WTC11 (cell line): ENCODE results near the gene ARHGAP4. TPM values are rescaled to one million over a fixed set of nuclear protein-coding genes. Genes with fewer than 3 reads are reported as not detected.

Source experiments
- ATAC-seq: fragments of 200-7000 bp; cut with Tn5 transposase; 2 replicates; pipeline ENCODE4 v1.10.0; 2021; ENCODE audit warnings: mild to moderate bottlenecking, moderate library complexity
- CTCF ChIA-PET: fragments of 300-600 bp; sonication (Branson Sonifier 250); formaldehyde crosslinking; loops from one replicate; lab custom pipeline; 2021; ENCODE audit warnings: antibody characterized with exemption; lab: Charles Lee
- POLR2A ChIA-PET: fragments of 350-600 bp; sonication (Branson Sonifier 250); formaldehyde crosslinking; loops from one replicate; lab custom pipeline; 2021; ENCODE audit warnings: antibody characterized with exemption; lab: Charles Lee
- DNase-seq: peaks from one replicate; pipeline ENCODE4 v3.0.0; 2021; ENCODE audit warnings: low spot score
- H3K27ac Mint-ChIP-seq: 2 replicates; pipeline ENCODE4 v1.8.0; 2021; ENCODE audit warnings: mixed read lengths
- H3K27me3 Mint-ChIP-seq: 2 replicates; pipeline ENCODE4 v1.8.0; 2021; ENCODE audit warnings: low read depth, mild to moderate bottlenecking, moderate library complexity, mixed read lengths
- H3K36me3 Mint-ChIP-seq: 2 replicates; pipeline ENCODE4 v1.8.0; 2021; ENCODE audit warnings: mixed read lengths
- H3K4me1 Mint-ChIP-seq: 2 replicates; pipeline ENCODE4 v1.8.0; 2022; ENCODE audit warnings: mixed read lengths
- H3K4me3 Mint-ChIP-seq: 2 replicates; pipeline ENCODE4 v1.8.0; 2021; ENCODE audit warnings: mild to moderate bottlenecking, moderate library complexity, mixed read lengths
- H3K9me3 Mint-ChIP-seq: 2 replicates; pipeline ENCODE4 v1.8.0; 2021; ENCODE audit warnings: mixed read lengths
- AFF4 ChIP-seq: sonication (generic); formaldehyde crosslinking; IDR thresholded peaks from 2 replicates; pipeline ENCODE4 v1.8.1; 2023; ENCODE audit warnings: mild to moderate bottlenecking, missing genetic modification reagents, borderline replicate concordance
- FOXP1 ChIP-seq: sonication (generic); formaldehyde crosslinking; IDR thresholded peaks from 2 replicates; pipeline ENCODE4 v1.8.0; 2022; ENCODE audit warnings: missing genetic modification reagents, mild to moderate bottlenecking, moderate library complexity, borderline replicate concordance
- GABPB1 ChIP-seq: sonication (generic); formaldehyde crosslinking; IDR thresholded peaks from 2 replicates; pipeline ENCODE4 v1.8.1; 2023; ENCODE audit warnings: mild to moderate bottlenecking, missing genetic modification reagents
- JAZF1 ChIP-seq: fragments of 250-450 bp; sonication (Bioruptor Pico); IDR thresholded peaks from 2 replicates; pipeline ENCODE4 v1.9.0; 2021; ENCODE audit warnings: moderate library complexity, mild to moderate bottlenecking, inconsistent platforms
- KAT7 ChIP-seq: sonication (generic); formaldehyde crosslinking; IDR thresholded peaks from 2 replicates; pipeline ENCODE4 v1.8.1; 2023; ENCODE audit warnings: missing genetic modification reagents, mild to moderate bottlenecking, borderline replicate concordance
- NFATC4 ChIP-seq: fragments of 250-450 bp; sonication (Bioruptor Pico); IDR thresholded peaks from 2 replicates; pipeline ENCODE4 v1.9.0; 2021; ENCODE audit warnings: mild to moderate bottlenecking
- NR1H2 ChIP-seq: sonication (generic); formaldehyde crosslinking; IDR thresholded peaks from 2 replicates; pipeline ENCODE4 v1.9.0; 2021; ENCODE audit warnings: mild to moderate bottlenecking, moderate library complexity, missing genetic modification reagents
- NR2C2 ChIP-seq: sonication (generic); formaldehyde crosslinking; IDR thresholded peaks from 2 replicates; pipeline ENCODE4 v1.8.0; 2022; ENCODE audit warnings: mild to moderate bottlenecking, missing genetic modification reagents
- RORB ChIP-seq: fragments of 250-450 bp; sonication (Bioruptor Pico); IDR thresholded peaks from 2 replicates; pipeline ENCODE4 v1.9.0; 2021; ENCODE audit warnings: mild to moderate bottlenecking
- SMAD4 ChIP-seq: sonication (generic); formaldehyde crosslinking; IDR thresholded peaks from 2 replicates; pipeline ENCODE4 v1.8.0; 2022; ENCODE audit warnings: mild to moderate bottlenecking, missing genetic modification reagents
- ZMAT4 ChIP-seq: fragments of 250-450 bp; sonication (Bioruptor Pico); IDR thresholded peaks from 2 replicates; pipeline ENCODE4 v1.9.0; 2021; ENCODE audit warnings: mild to moderate bottlenecking
- ZNF317 ChIP-seq: sonication (generic); formaldehyde crosslinking; IDR thresholded peaks from 2 replicates; pipeline ENCODE4 v1.8.1; 2023; ENCODE audit warnings: low read depth, mild to moderate bottlenecking, moderate library complexity, missing genetic modification reagents, borderline replicate concordance
- total RNA-seq: library from RNA; stranded (reverse); gene quantifications from 3 replicates; pipeline ENCODE4 v1.2.3, GENCODE V29; 2021
- TF ChIP-seq, protein P1 (sequence below): sonication (generic); formaldehyde crosslinking; conservative IDR thresholded peaks from 2 replicates; pipeline ENCODE4 v1.8.1; 2023; ENCODE audit warnings: mild to moderate bottlenecking, low read depth, missing genetic modification reagents, moderate library complexity
- TF ChIP-seq, protein P2 (sequence below): sonication (generic); formaldehyde crosslinking; IDR thresholded peaks from 2 replicates; pipeline ENCODE4 v1.8.1; 2023; ENCODE audit warnings: mild to moderate bottlenecking, missing genetic modification reagents, moderate library complexity
- TF ChIP-seq, protein P3 (sequence below): fragments of 250-450 bp; sonication (Bioruptor Pico); IDR thresholded peaks from 2 replicates; pipeline ENCODE4 v2.1.2; 2022; ENCODE audit warnings: mild to moderate bottlenecking, moderate library complexity
- TF ChIP-seq, protein P4 (sequence below): fragments of 200-600 bp; IDR thresholded peaks from 2 replicates; pipeline ENCODE4 v1.8.0; 2022; ENCODE audit warnings: antibody characterized with exemption

ARHGAP4 gene
- total RNA-seq, 1 experiment from 2014 or later = 52.1 TPM

DNA sequence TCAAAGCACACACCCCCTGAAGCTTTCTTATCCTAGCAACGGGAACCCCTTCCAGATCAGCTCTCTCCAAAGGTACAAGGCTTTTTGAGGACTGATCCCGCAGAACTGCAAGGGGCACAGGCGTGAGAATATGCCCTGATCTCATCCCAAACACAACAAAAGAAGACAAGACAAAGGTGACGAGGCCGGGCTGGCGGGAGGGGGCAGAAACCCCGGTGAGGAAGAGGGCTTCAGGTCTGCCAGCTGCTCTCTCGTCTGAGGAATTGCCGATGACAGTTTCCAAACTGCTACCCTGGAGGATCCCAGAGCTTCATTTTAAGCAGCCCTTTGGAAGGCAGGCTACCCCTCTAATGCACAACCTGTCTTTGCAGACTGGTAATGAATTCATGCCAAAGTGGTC lies 42.2 kb upstream of the ARHGAP4 start (continued):
- TF ChIP-seq, protein P1, sequence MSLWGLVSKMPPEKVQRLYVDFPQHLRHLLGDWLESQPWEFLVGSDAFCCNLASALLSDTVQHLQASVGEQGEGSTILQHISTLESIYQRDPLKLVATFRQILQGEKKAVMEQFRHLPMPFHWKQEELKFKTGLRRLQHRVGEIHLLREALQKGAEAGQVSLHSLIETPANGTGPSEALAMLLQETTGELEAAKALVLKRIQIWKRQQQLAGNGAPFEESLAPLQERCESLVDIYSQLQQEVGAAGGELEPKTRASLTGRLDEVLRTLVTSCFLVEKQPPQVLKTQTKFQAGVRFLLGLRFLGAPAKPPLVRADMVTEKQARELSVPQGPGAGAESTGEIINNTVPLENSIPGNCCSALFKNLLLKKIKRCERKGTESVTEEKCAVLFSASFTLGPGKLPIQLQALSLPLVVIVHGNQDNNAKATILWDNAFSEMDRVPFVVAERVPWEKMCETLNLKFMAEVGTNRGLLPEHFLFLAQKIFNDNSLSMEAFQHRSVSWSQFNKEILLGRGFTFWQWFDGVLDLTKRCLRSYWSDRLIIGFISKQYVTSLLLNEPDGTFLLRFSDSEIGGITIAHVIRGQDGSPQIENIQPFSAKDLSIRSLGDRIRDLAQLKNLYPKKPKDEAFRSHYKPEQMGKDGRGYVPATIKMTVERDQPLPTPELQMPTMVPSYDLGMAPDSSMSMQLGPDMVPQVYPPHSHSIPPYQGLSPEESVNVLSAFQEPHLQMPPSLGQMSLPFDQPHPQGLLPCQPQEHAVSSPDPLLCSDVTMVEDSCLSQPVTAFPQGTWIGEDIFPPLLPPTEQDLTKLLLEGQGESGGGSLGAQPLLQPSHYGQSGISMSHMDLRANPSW (CRISPR knock-in tag) = no peak
- TF ChIP-seq AFF4 (CRISPR knock-in tag) (no peak), ZNF317 (CRISPR knock-in tag) (no peak), FOXP1 (CRISPR knock-in tag) (no peak)
- TF ChIP-seq, protein P2, sequence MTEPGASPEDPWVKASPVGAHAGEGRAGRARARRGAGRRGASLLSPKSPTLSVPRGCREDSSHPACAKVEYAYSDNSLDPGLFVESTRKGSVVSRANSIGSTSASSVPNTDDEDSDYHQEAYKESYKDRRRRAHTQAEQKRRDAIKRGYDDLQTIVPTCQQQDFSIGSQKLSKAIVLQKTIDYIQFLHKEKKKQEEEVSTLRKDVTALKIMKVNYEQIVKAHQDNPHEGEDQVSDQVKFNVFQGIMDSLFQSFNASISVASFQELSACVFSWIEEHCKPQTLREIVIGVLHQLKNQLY (CRISPR knock-in tag) = no peak
- TF ChIP-seq, all 79 proteins: peak for 0

DNA sequence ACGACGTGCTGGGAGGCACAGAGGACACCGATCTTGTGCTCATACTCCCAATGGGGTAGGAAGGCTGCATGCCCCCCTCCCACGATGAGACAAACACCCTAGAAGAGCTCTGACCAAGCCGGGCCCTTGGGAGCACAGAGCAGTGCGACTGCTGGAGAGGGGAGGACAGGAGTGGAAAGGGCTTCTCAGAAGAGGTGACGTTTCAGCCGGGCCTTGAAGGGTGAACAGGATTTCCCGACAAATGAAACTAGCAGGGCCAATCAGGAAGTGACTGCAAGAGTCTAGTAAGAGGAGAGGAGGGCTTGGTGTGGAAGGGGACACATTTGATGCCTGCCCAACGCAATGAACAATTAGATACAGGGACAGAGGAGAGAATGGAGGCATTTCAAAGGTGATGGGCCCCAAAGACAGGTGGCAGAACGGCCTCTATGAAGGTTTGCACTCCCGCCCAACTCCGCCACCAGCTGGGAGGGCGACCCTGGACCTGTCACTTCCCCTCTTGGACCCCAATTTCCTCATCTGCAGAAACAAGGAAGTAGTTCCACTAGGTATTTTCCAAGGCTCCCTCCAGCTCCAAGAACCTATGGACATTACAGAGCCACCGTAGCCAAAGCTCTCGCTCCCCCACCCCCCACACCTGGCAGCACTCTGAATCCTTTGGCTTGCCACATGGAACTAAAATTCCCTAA lies 41.6 kb upstream of the ARHGAP4 start:
- POLR2A ChIA-PET = no interaction called here
- CTCF ChIA-PET = interaction anchor here (1.1 to 3.7 kb wide), 3 partner anchors 20 to 46 kb away, joined by 3 to 13 read pairs (median 12); no protein-coding TSS in a partner anchor
- no peak for TF ChIP-seq KAT7 (CRISPR knock-in tag)
- no peak for TF ChIP-seq NR2C2 (CRISPR knock-in tag)
- TF ChIP-seq GABPB1 (CRISPR knock-in tag) = no peak
- TF ChIP-seq RORB (CRISPR knock-in tag) = no peak
- TF ChIP-seq, protein P1 (CRISPR knock-in tag) = no peak
- TF ChIP-seq JAZF1 (CRISPR knock-in tag) = no peak
- TF ChIP-seq NR1H2 (CRISPR knock-in tag) = no peak
- TF ChIP-seq SMAD4 (CRISPR knock-in tag) = no peak
- TF ChIP-seq, protein P3, sequence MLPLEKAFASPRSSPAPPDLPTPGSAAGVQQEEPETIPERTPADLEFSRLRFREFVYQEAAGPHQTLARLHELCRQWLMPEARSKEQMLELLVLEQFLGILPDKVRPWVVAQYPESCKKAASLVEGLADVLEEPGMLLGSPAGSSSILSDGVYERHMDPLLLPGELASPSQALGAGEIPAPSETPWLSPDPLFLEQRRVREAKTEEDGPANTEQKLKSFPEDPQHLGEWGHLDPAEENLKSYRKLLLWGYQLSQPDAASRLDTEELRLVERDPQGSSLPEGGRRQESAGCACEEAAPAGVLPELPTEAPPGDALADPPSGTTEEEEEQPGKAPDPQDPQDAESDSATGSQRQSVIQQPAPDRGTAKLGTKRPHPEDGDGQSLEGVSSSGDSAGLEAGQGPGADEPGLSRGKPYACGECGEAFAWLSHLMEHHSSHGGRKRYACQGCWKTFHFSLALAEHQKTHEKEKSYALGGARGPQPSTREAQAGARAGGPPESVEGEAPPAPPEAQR = no peak
- no peak for TF ChIP-seq ZMAT4
- no peak for TF ChIP-seq NFATC4 (CRISPR knock-in tag)
- TF ChIP-seq, protein P4, sequence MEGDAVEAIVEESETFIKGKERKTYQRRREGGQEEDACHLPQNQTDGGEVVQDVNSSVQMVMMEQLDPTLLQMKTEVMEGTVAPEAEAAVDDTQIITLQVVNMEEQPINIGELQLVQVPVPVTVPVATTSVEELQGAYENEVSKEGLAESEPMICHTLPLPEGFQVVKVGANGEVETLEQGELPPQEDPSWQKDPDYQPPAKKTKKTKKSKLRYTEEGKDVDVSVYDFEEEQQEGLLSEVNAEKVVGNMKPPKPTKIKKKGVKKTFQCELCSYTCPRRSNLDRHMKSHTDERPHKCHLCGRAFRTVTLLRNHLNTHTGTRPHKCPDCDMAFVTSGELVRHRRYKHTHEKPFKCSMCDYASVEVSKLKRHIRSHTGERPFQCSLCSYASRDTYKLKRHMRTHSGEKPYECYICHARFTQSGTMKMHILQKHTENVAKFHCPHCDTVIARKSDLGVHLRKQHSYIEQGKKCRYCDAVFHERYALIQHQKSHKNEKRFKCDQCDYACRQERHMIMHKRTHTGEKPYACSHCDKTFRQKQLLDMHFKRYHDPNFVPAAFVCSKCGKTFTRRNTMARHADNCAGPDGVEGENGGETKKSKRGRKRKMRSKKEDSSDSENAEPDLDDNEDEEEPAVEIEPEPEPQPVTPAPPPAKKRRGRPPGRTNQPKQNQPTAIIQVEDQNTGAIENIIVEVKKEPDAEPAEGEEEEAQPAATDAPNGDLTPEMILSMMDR = no peak

More for the DNA sequence above, 41.6 kb upstream of the ARHGAP4 start:
- Mint-ChIP-seq H3K27me3 (no peaks in the 10 kb centered on the region), H3K36me3 (no peaks in the 10 kb centered on the region; the same call in 1 of the 2 replicates), H3K4me1 (peaks cover 21% of the 10 kb centered on the region), H3K9me3 (no peaks in the 10 kb centered on the region), H3K4me3 (peak overlapping the region; percentile 100), H3K27ac (peak overlapping the region; percentile 71)
- DNase-seq (no peak), ATAC-seq (no peak)
